HepG2 (cell line): ENCODE measurements around the gene RNASE8. TPM values are rescaled to one million over a fixed set of nuclear protein-coding genes. Genes with fewer than 3 reads are reported as not detected.

Source experiments
- ELF3 ChIP-seq: IDR thresholded peaks from 2 replicates; pipeline ENCODE4 v1.6.1; 2016; ENCODE audit warnings: missing genetic modification reagents, missing compliant biosample characterization
- FOXA1 ChIP-seq, 2 experiments: fragments of 450-650 bp in 1 of 2; sonication (generic) in 1 of 2; formaldehyde crosslinking in 1 of 2; IDR thresholded peaks; 2 replicates each; pipeline versions ENCODE4 v1.4.0 to v1.6.1; 2016 to 2020; ENCODE audit warnings: missing genetic modification reagents in 1 of 2
- KAT8 ChIP-seq: IDR thresholded peaks from 2 replicates; pipeline ENCODE4 v1.6.1; 2016; ENCODE audit warnings: missing genetic modification reagents, missing compliant biosample characterization
- KDM3A ChIP-seq: IDR thresholded peaks from 2 replicates; pipeline ENCODE4 v1.6.1; 2018; ENCODE audit warnings: low read depth, missing compliant biosample characterization
- LCORL ChIP-seq, 2 experiments: fragments of 450-650 bp in 1 of 2; sonication (generic) in 1 of 2; formaldehyde crosslinking in 1 of 2; IDR thresholded peaks; 2 replicates each; pipeline versions ENCODE4 v1.5.0 to v1.6.1; 2017 to 2020; ENCODE audit warnings: antibody characterized with exemption in 1 of 2, missing genetic modification reagents in 1 of 2
- NR2F6 ChIP-seq, 2 experiments: IDR thresholded peaks; 2 replicates each; pipeline ENCODE4 v1.6.1; 2016; ENCODE audit warnings: antibody characterized with exemption in 1 of 2, mild to moderate bottlenecking in 1 of 2
- SALL1 ChIP-seq: sonication (generic); formaldehyde crosslinking; IDR thresholded peaks from 2 replicates; pipeline ENCODE4 v1.8.0; 2022; ENCODE audit warnings: mild to moderate bottlenecking, missing genetic modification reagents
- SMARCE1 ChIP-seq: fragments of 450-650 bp; IDR thresholded peaks from 2 replicates; pipeline ENCODE4 v1.6.1; 2017; ENCODE audit warnings: borderline replicate concordance
- SMC3 ChIP-seq: IDR thresholded peaks from 2 replicates; pipeline ENCODE4 v1.6.1; 2011; ENCODE audit warnings: low read length, improper control_type of control experiment
- SOX6 ChIP-seq, 2 experiments: fragments of 450-650 bp in 1 of 2; sonication (generic) in 1 of 2; formaldehyde crosslinking in 1 of 2; IDR thresholded peaks; 2 replicates each; pipeline versions ENCODE4 v1.4.0 to v1.6.1; 2017 to 2020; ENCODE audit warnings: antibody characterized with exemption in 1 of 2, mild to moderate bottlenecking in 1 of 2, missing genetic modification reagents in 1 of 2
- SRSF4 ChIP-seq: fragments of 200-400 bp; formaldehyde crosslinking; IDR thresholded peaks from one replicate; pipeline ENCODE4 v1.6.1; 2018; ENCODE audit warnings: mild to moderate bottlenecking, low read depth, low read length, moderate library complexity; ENCODE audit not compliant: poor library complexity, severe bottlenecking
- SSRP1 ChIP-seq: IDR thresholded peaks from 2 replicates; pipeline ENCODE4 v1.6.1; 2016; ENCODE audit warnings: control low read depth
- STAG1 ChIP-seq: sonication (generic); formaldehyde crosslinking; IDR thresholded peaks from 2 replicates; pipeline ENCODE4 v1.4.0; 2020; ENCODE audit warnings: missing genetic modification reagents
- ZNF550 ChIP-seq: sonication (generic); formaldehyde crosslinking; IDR thresholded peaks from 2 replicates; pipeline ENCODE4 v1.4.0; 2020; ENCODE audit warnings: mild to moderate bottlenecking, missing genetic modification reagents, borderline replicate concordance
- polyA plus RNA-seq, 8 experiments: library from polyadenylated mRNA; depleted of rRNA in 3 of 8; stranded (reverse) in 7 of 8; unstranded in 1 of 8; fragments of >200 nt; fragmentation: Illumina TruSeq in 4 of 8; extraction: Trizol in 4 of 8; gene quantifications; 2 replicates each; pipeline versions ENCODE4 v1.2.1 to v1.2.3, GENCODE V29; 2011 to 2016; ENCODE audit warnings: low read depth in 4 of 8, missing spikeins in 1 of 8, mixed read lengths in 1 of 8; ENCODE audit not compliant: insufficient read depth in 1 of 8
- total RNA-seq, 5 experiments: library from RNA; depleted of rRNA; stranded (reverse); fragments of >200 nt; fragmentation: Illumina TruSeq; extraction: Trizol; gene quantifications; 2 replicates each; pipeline ENCODE4 v1.2.3, GENCODE V29; 2016; ENCODE audit warnings: low read depth in 1 of 5
- TF ChIP-seq, protein P1 (sequence below): sonication (generic); formaldehyde crosslinking; IDR thresholded peaks from 2 replicates; pipeline ENCODE4 v1.5.0; 2020; ENCODE audit warnings: mild to moderate bottlenecking, missing genetic modification reagents
- TF ChIP-seq, protein P2 (sequence below): sonication (generic); formaldehyde crosslinking; IDR thresholded peaks from 2 replicates; pipeline ENCODE4 v1.8.0; 2022; ENCODE audit warnings: missing genetic modification reagents, mild to moderate bottlenecking, inconsistent platforms, borderline replicate concordance
- TF ChIP-seq, protein P3 (sequence below): sonication (generic); formaldehyde crosslinking; IDR thresholded peaks from 2 replicates; pipeline ENCODE4 v1.4.0; 2020; ENCODE audit warnings: missing genetic modification reagents

Gene RNASE8
- total and polyA plus RNA-seq, 2 of the 13 experiments (the other 11 are each of a cell fraction or from before 2014, with no cell fraction given) = not detected

DNA sequence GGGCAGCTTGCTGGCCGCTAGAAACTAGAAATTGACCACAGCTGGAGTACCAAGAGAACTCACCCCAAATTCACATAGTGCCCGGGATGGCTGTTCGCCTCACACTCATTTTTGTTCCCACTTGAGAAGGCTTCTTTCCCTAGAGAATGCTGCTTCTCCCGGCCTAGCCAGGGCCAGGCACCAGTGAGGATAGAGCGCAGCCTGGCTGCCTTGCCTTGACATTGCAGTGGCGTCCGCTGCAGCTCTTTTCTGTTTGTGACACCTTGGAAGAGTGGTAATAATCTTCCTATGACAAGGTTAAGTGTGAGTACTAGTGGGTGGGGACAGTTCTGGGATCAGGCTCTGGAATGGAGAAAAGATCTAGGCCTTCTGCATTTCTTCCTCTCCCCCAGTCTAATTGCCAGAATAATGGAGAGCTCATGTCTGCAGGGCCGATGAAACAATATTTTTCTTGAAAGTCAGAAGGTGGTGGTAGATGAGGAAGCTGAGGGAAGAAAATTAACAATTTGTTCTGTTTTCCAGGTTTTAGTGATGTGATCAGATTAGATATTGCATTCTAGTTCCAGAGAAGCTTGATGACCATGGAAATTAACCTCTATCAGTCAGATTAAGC, 46.9 kb downstream of the RNASE8 start (continued):
- peak; percentile 93 for TF ChIP-seq STAG1 (CRISPR knock-in tag)
- TF ChIP-seq, protein P1, sequence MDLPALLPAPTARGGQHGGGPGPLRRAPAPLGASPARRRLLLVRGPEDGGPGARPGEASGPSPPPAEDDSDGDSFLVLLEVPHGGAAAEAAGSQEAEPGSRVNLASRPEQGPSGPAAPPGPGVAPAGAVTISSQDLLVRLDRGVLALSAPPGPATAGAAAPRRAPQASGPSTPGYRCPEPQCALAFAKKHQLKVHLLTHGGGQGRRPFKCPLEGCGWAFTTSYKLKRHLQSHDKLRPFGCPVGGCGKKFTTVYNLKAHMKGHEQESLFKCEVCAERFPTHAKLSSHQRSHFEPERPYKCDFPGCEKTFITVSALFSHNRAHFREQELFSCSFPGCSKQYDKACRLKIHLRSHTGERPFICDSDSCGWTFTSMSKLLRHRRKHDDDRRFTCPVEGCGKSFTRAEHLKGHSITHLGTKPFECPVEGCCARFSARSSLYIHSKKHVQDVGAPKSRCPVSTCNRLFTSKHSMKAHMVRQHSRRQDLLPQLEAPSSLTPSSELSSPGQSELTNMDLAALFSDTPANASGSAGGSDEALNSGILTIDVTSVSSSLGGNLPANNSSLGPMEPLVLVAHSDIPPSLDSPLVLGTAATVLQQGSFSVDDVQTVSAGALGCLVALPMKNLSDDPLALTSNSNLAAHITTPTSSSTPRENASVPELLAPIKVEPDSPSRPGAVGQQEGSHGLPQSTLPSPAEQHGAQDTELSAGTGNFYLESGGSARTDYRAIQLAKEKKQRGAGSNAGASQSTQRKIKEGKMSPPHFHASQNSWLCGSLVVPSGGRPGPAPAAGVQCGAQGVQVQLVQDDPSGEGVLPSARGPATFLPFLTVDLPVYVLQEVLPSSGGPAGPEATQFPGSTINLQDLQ (CRISPR knock-in tag) = peak; percentile 15
- TF ChIP-seq, protein P2, sequence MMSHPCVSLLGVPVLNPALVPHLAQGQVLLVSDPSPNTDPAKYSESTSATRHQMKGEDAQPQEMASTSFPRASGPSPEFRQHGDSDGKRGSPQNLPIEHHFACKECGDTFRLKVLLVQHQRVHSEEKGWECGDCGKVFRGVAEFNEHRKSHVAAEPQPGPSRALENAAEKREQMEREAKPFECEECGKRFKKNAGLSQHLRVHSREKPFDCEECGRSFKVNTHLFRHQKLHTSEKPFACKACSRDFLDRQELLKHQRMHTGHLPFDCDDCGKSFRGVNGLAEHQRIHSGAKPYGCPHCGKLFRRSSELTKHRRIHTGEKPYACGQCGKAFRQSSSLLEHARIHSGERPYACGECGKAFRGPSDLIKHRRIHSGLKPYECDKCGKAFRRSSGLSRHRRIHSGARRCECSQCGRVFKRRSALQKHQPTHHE (CRISPR knock-in tag) = peak; percentile 17; the same call in 1 of the 2 replicates
- no peak for TF ChIP-seq SMARCE1
- peak; percentile 75; the same call in 1 of the 2 replicates for TF ChIP-seq SSRP1 (CRISPR knock-in tag)
- no peak for TF ChIP-seq KAT8 (CRISPR knock-in tag)
- TF ChIP-seq KDM3A (CRISPR knock-in tag) = peak; percentile 96; the same call in 1 of the 2 replicates
- TF ChIP-seq LCORL (IDR thresholded peaks at IDR 0.05) = no peak
- TF ChIP-seq LCORL (CRISPR knock-in tag; IDR thresholded peaks at IDR 0.05) = 0 out of 2 replicates have a peak, but pooled peaks have one; percentile 34
- no peak for TF ChIP-seq FOXA1 (IDR thresholded peaks at IDR 0.05)
- TF ChIP-seq FOXA1 (CRISPR knock-in tag; IDR thresholded peaks at IDR 0.05) = no peak
- TF ChIP-seq ELF3 (CRISPR knock-in tag) = peak; percentile 8; the same call in 1 of the 2 replicates
- TF ChIP-seq, protein P3, sequence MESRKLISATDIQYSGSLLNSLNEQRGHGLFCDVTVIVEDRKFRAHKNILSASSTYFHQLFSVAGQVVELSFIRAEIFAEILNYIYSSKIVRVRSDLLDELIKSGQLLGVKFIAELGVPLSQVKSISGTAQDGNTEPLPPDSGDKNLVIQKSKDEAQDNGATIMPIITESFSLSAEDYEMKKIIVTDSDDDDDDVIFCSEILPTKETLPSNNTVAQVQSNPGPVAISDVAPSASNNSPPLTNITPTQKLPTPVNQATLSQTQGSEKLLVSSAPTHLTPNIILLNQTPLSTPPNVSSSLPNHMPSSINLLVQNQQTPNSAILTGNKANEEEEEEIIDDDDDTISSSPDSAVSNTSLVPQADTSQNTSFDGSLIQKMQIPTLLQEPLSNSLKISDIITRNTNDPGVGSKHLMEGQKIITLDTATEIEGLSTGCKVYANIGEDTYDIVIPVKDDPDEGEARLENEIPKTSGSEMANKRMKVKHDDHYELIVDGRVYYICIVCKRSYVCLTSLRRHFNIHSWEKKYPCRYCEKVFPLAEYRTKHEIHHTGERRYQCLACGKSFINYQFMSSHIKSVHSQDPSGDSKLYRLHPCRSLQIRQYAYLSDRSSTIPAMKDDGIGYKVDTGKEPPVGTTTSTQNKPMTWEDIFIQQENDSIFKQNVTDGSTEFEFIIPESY = peak; percentile 86
- no peak for TF ChIP-seq SOX6 (IDR thresholded peaks at IDR 0.05)
- 0 out of 2 replicates have a peak, but pooled peaks have one; percentile 1 for TF ChIP-seq SOX6 (CRISPR knock-in tag; IDR thresholded peaks at IDR 0.05)
- TF ChIP-seq SRSF4 = no peak
- TF ChIP-seq ZNF550 = 0 out of 2 replicates have a peak, but pooled peaks have one; percentile 80
- TF ChIP-seq NR2F6 (IDR thresholded peaks at IDR 0.05) = 0 out of 2 replicates have a peak, but pooled peaks have one; percentile 31
- no peak for TF ChIP-seq NR2F6 (CRISPR knock-in tag; IDR thresholded peaks at IDR 0.05)
- TF ChIP-seq SALL1 (CRISPR knock-in tag) = peak; percentile 11; the same call in 1 of the 2 replicates
- TF ChIP-seq SMC3 = peak; percentile 74
